Fibroblast of pulmonary artery (primary cell): ENCODE data around the gene FBXW11.

ENCODE experiments used
- DNase-seq: peaks from one replicate; pipeline ENCODE4 v3.0.0-alpha.2; 2010; ENCODE audit warnings: low read depth
- H3K4me3 ChIP-seq: replicated peaks from 2 replicates; pipeline ENCODE4 v1.5.1; 2011; ENCODE audit warnings: low read depth, mild to moderate bottlenecking, control low read depth, low read length, moderate library complexity
- CTCF ChIP-seq: IDR thresholded peaks from 2 replicates; pipeline ENCODE4 v1.5.1; 2011; ENCODE audit warnings: mild to moderate bottlenecking, control low read depth, low read length, inconsistent platforms; ENCODE audit errors: missing control alignments

The FBXW11 gene

GRCh38 chr5:171906066-171906570, 100.3 kb downstream of the FBXW11 start:
- no peak for DNase-seq
- no peak for TF ChIP-seq CTCF
- H3K4me3 ChIP-seq, result no peak overlapping the region

- no peak for TF ChIP-seq CTCF
- no peak for DNase-seq
- no peak overlapping the region for H3K4me3 ChIP-seq
Observed at GRCh38 chr5:171904886-171905285, 101.6 kb downstream of the FBXW11 start.

- no peak for TF ChIP-seq CTCF
- no peak for DNase-seq
- H3K4me3 ChIP-seq, result no peak overlapping the region
Observed at GRCh38 chr5:171901764-171902163, 104.7 kb downstream of the FBXW11 start.

GRCh38 chr5:171899792-171900191, 106.6 kb downstream of the FBXW11 start:
- TF ChIP-seq CTCF, result no peak
- no peak for DNase-seq
- H3K4me3 ChIP-seq, result no peak overlapping the region

GRCh38 chr5:171898879-171899278, 107.6 kb downstream of the FBXW11 start:
- no peak for TF ChIP-seq CTCF
- DNase-seq, result no peak
- H3K4me3 ChIP-seq, result no peak overlapping the region

- DNase-seq, result no peak
- H3K4me3 ChIP-seq, result no peak overlapping the region
- TF ChIP-seq CTCF, result no peak
Observed at GRCh38 chr5:171898386-171898785, 108.1 kb downstream of the FBXW11 start.

- no peak for DNase-seq
- H3K4me3 ChIP-seq, result no peak overlapping the region
- no peak for TF ChIP-seq CTCF
Observed at GRCh38 chr5:171897231-171897630, 109.2 kb downstream of the FBXW11 start.
